ENCODE data around the gene TRIM32.

DNA sequence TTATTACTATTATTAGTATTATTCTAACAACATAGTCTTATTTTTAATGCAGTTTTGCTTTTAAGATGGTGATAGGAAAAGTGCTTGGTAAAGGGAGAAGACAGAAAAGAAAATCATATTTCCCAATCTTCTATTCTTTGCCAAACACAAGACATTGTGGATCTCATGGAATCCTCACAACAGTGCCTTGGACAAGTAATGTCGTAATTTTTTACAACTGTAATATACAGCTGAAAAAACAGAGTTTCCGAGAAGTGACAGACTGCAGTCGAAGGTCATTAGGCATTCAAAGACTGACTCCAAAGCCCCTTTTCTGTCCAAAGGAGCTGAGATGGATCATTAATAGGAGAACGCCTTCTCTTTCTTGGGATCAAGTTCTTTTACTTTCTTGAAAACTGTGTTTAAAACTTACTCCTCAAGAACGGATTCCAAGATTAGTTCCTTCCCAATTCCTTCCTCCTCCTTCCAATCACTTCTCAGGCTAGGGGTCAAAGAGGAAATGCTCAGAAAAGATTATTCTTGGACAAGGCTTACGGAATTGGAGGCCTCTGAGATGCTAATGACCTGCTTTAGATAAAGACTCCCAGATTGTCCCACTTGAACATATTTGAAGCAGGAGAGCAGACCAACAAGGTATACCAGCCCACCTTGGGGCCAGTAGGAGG is 24.3 kb upstream of the TRIM32 start:
- no peak for TF ChIP-seq ELF4 (IDR thresholded peaks at IDR 0.05)
- TF ChIP-seq SP1 (IDR thresholded peaks at IDR 0.05): no peak

Measured in HEK293T (cell line).